Peyer's patch (tissue), 4 donors: ENCODE results near the gene OAF. TPM values are rescaled to one million over a fixed set of nuclear protein-coding genes. Genes with fewer than 3 reads are reported as not detected.
A peak's percentile ranks its signal among the peaks of the same experiment; 100 is the strongest.

Experiments
- DNase-seq, 3 donors: peaks; one replicate each; pipeline ENCODE4 v3.0.0-alpha.2; 2017 to 2019
- H3K27ac ChIP-seq, 4 donors: fragments of 200-600 bp; sonication (generic); one replicate each; pipeline ENCODE4 v1.5.1; 2016 to 2019
- H3K27me3 ChIP-seq, 2 donors: fragments of 200-600 bp; sonication (generic); one replicate each; pipeline ENCODE4 v1.5.1; 2019
- H3K36me3 ChIP-seq, 3 donors: fragments of 200-600 bp; sonication (generic); one replicate each; pipeline ENCODE4 v1.5.1; 2016 to 2019
- H3K4me1 ChIP-seq, 4 donors: fragments of 200-600 bp; sonication (generic); one replicate each; pipeline ENCODE4 v1.5.1; 2016 to 2019
- H3K4me3 ChIP-seq, 4 donors: fragments of 200-600 bp; sonication (generic); 1 replicate in 3 of 4; 2 replicates in 1 of 4; pipeline ENCODE4 v1.5.1; 2016 to 2019; ENCODE audit warnings: mild to moderate bottlenecking in 1 of 4
- H3K9me3 ChIP-seq, 4 donors: fragments of 200-600 bp; sonication (generic); one replicate each; pipeline ENCODE4 v1.5.1; 2016 to 2019; ENCODE audit warnings: mild to moderate bottlenecking in 1 of 4
- CTCF ChIP-seq, 6 experiments: fragments of 450-650 bp in 4 of 6; fragments of 200-600 bp in 2 of 6; sonication (generic) in 1 of 6; IDR thresholded peaks; one replicate each; pipeline ENCODE4 v1.5.1; 2017 to 2019; ENCODE audit warnings: antibody characterized with exemption in 6 of 6, mild to moderate bottlenecking in 3 of 6, moderate library complexity in 1 of 6
- POLR2A ChIP-seq, 2 donors: fragments of 450-650 bp; IDR thresholded peaks; one replicate each; pipeline ENCODE4 v1.5.1; 2017; ENCODE audit warnings: antibody characterized with exemption in 2 of 2, mild to moderate bottlenecking in 2 of 2, moderate library complexity in 2 of 2
- total RNA-seq, 4 donors: library from RNA; depleted of rRNA; stranded (reverse); fragments of >200 nt; gene quantifications; one replicate each; pipeline ENCODE4 v1.1.0, GENCODE V29; 2016

OAF gene
- total RNA-seq, 4 donors from 2014 or later: 66.0 to 344 (median 228) TPM

GRCh38 chr11:120230433-120231071, 19.7 kb downstream of the OAF start:
- H3K27ac ChIP-seq: no peak overlapping the region
- no peak overlapping the region for H3K4me3 ChIP-seq
- peaks cover 0 to 33% (median 0%) of the 10 kb centered on the region in 3 donors for H3K36me3 ChIP-seq
- H3K27me3 ChIP-seq: no peaks in the 10 kb centered on the region
- TF ChIP-seq POLR2A (IDR thresholded peaks at IDR 0.05) (no peak), CTCF (IDR thresholded peaks at IDR 0.05) (no peak)
- peaks cover 0 to 4% (median 0%) of the 10 kb centered on the region in 4 donors for H3K4me1 ChIP-seq
- no peak for DNase-seq
- no peaks in the 10 kb centered on the region for H3K9me3 ChIP-seq

DNA sequence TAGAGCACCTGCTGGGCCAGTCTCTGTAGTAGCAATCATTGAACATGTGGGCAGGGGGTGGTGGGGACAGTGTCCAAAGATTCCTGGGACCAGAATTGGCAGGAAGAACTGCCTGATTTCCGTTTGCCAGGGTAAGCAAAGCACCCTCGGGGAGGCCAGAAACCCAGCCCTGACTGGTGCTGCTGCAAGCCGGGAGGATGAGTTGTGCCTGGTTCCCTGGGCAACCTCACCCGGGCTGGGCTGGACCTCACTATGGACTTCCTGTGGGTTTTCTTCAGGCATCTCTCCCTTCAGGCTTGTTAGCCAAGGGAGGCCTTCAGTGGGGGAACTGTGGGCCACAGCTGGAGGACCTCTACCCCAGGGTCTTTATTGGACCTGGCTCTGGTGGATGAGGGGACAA, 21.1 kb downstream of the OAF start:
- TF ChIP-seq POLR2A (IDR thresholded peaks at IDR 0.05) (no peak), CTCF (IDR thresholded peaks at IDR 0.05) (no peak)

GRCh38 chr11:120233207-120233803, 22.5 kb downstream of the OAF start:
- H3K36me3 ChIP-seq: peaks cover 0 to 11% (median 0%) of the 10 kb centered on the region in 3 donors
- H3K4me3 ChIP-seq: no peak overlapping the region
- H3K9me3 ChIP-seq: no peaks in the 10 kb centered on the region
- no peak overlapping the region for H3K27ac ChIP-seq
- no peak for TF ChIP-seq CTCF (IDR thresholded peaks at IDR 0.05)
- no peak for TF ChIP-seq POLR2A (IDR thresholded peaks at IDR 0.05)
- no peaks in the 10 kb centered on the region for H3K4me1 ChIP-seq
- no peaks in the 10 kb centered on the region for H3K27me3 ChIP-seq
- no peak for DNase-seq

More for the DNA sequence above, 21.1 kb downstream of the OAF start:
- DNase-seq: no peak
- Histone ChIP-seq H3K4me3 (no peak overlapping the region), H3K36me3 (peaks cover 0 to 20% (median 0%) of the 10 kb centered on the region in 3 donors), H3K27me3 (no peaks in the 10 kb centered on the region), H3K9me3 (no peaks in the 10 kb centered on the region), H3K27ac (no peak overlapping the region), H3K4me1 (no peaks in the 10 kb centered on the region)

DNA sequence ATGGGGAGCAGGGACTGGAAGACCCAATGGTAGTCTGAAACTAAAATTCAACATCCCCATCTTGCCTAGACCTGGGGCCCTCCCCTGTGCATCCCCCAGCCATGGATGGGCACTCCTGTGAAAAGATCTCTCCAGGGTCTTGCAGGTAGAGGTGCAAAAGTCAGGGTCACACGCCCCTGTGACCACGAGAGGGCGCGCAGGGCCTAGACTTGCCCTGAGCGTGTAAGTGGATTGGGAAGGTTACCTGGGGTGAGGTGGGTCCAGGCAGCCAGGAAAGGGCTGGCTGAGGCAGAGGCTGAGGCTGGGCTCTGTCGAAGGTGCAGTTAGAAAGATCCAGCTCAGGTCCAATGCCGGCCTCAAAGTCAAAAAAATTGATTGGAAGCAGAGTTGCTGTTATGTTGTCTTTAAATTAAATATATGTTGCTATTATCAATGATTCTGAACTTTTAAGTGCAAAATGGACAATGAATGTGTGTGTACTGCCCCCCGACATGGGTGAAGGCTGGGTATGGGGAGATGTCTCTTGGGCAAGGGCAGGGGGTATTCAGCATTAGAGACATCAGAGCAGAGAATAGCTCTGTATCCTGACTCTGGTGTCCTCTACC, 24.3 kb downstream of the OAF start:
- no peaks in the 10 kb centered on the region for H3K9me3 ChIP-seq
- H3K4me3 ChIP-seq: no peak overlapping the region
- peaks cover 0 to 5% of the 10 kb centered on the region in 2 donors for H3K27me3 ChIP-seq
- no peak overlapping the region for H3K27ac ChIP-seq
- no peaks in the 10 kb centered on the region for H3K36me3 ChIP-seq
- H3K4me1 ChIP-seq: peaks cover 0 to 6% (median under 1%) of the 10 kb centered on the region in 4 donors
- TF ChIP-seq POLR2A (IDR thresholded peaks at IDR 0.05) (no peak), CTCF (IDR thresholded peaks at IDR 0.05) (peak in 5 of 6 experiments; percentile 20 to 85 (median 81))
- DNase-seq: peak; percentile 24 to 87 (median 84)

DNA sequence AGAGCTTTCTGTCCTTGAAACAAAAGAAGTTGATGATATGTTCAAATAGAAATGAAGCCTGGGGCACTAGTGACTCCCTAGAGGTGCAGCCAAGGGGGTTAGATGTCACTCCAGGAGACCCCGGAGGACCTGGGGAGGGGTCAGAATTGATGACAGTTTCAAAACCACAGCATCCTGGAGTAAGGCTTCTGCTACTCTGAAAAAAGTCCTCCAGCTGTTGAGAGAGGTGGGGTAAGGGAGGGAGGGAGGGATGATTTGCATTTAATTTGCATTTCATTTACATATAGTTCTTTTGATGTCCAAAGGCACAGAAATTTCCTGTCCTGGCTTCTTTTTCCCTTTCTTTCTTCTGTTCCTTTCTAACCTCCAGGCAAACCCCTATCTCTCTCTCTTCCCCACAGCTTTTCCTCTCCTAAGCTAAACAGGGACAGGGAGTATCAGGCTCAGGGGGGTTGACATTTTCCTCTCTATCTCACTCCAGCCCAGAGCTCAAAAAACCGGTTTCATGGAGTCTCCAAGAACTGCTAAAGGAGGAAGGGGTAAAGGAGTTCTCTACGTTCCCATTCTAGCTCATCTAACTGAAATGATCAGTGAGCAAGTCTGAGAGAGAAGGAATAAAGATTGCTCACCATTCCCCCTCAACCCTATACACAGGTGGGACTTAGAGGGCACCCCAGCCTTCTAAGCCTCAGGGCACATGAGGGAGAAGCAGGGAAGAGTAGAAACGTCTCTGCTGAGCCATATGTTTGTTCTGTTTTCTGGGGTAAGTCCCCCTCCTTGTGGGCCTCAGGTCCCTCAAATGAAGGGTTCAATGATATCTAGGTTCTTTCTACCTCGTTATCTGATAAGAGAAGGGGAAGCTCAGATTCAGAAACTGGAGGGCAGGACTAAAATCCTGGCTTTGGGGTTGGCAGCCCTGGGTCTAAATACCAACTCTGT, 25.6 kb downstream of the OAF start:
- Histone ChIP-seq H3K36me3 (no peaks in the 10 kb centered on the region), H3K4me3 (no peak overlapping the region), H3K27me3 (peaks cover 0 to 9% of the 10 kb centered on the region in 2 donors), H3K4me1 (peaks cover 0 to 11% (median 2%) of the 10 kb centered on the region in 4 donors), H3K27ac (no peak overlapping the region), H3K9me3 (no peaks in the 10 kb centered on the region)
- DNase-seq: no peak
- TF ChIP-seq POLR2A (IDR thresholded peaks at IDR 0.05) (no peak), CTCF (IDR thresholded peaks at IDR 0.05) (no peak)
